ENCODE results near the gene MAN1A2.

The MAN1A2 gene

GRCh38 chr1:117364240-117364639 lies 3.0 kb upstream of the MAN1A2 start:
- no peak for DNase-seq (ENCODE audit: low read depth)
- no peak overlapping the region for H3K4me3 ChIP-seq (ENCODE audit: low read length)
- TF ChIP-seq, protein P1, sequence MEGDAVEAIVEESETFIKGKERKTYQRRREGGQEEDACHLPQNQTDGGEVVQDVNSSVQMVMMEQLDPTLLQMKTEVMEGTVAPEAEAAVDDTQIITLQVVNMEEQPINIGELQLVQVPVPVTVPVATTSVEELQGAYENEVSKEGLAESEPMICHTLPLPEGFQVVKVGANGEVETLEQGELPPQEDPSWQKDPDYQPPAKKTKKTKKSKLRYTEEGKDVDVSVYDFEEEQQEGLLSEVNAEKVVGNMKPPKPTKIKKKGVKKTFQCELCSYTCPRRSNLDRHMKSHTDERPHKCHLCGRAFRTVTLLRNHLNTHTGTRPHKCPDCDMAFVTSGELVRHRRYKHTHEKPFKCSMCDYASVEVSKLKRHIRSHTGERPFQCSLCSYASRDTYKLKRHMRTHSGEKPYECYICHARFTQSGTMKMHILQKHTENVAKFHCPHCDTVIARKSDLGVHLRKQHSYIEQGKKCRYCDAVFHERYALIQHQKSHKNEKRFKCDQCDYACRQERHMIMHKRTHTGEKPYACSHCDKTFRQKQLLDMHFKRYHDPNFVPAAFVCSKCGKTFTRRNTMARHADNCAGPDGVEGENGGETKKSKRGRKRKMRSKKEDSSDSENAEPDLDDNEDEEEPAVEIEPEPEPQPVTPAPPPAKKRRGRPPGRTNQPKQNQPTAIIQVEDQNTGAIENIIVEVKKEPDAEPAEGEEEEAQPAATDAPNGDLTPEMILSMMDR (conservative IDR thresholded peaks at IDR 0.05; ENCODE audit: low read length), result no peak

GRCh38 chr1:117365350-117366176 lies 1.7 kb upstream of the MAN1A2 start:
- DNase-seq (ENCODE audit: low read depth), result peak; percentile 34
- TF ChIP-seq, protein P1 (conservative IDR thresholded peaks at IDR 0.05; ENCODE audit: low read length), result no peak
- peak overlapping the region; percentile 88 for H3K4me3 ChIP-seq (ENCODE audit: low read length)

DNA sequence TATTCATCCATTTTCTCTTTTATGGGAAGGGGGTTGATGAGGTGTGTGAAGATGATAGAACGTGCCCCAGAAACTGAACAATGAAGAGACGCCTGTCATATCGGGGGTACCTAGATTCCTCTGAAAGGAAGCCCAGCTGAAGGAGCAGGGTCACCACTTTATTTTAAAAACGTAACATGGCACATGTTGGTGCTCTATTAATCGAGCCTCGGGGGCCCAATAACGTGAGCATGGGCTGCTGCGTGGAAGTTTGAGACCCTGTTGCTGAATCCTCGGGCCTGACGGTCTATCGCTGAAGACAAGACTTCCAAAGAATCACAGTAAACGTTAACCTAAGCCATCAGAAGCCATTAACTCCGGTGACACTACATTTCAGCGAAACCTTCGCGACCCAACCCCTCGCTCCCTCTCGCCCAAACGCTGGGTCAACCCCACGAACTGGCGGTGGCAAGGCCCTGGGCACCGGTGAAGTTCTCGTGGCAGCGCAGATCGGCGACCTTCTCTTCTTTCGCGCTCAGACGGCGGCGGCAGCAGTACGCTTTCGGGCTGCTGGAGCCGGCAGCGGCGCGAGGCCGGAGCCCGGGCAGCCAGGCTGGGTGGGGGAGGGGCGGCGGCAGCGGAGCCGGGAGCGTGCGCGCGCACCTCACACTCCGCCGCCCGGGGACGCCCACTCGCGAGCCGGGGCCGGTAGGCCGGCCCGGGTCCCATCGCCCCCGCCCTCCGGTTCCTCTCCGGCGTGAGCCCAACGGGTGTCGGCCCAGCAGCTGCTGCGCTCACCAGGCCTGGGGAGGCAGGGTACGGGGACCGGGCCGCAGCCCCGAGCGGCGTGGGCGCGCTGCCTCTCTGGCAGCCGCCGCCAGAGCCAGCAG lies 838 bp upstream of the MAN1A2 start:
- H3K4me3 ChIP-seq (ENCODE audit: low read length), result peak overlapping the region; percentile 88
- peak; percentile 70 for DNase-seq (ENCODE audit: low read depth)
- TF ChIP-seq, protein P1 (conservative IDR thresholded peaks at IDR 0.05; ENCODE audit: low read length), result no peak

DNA sequence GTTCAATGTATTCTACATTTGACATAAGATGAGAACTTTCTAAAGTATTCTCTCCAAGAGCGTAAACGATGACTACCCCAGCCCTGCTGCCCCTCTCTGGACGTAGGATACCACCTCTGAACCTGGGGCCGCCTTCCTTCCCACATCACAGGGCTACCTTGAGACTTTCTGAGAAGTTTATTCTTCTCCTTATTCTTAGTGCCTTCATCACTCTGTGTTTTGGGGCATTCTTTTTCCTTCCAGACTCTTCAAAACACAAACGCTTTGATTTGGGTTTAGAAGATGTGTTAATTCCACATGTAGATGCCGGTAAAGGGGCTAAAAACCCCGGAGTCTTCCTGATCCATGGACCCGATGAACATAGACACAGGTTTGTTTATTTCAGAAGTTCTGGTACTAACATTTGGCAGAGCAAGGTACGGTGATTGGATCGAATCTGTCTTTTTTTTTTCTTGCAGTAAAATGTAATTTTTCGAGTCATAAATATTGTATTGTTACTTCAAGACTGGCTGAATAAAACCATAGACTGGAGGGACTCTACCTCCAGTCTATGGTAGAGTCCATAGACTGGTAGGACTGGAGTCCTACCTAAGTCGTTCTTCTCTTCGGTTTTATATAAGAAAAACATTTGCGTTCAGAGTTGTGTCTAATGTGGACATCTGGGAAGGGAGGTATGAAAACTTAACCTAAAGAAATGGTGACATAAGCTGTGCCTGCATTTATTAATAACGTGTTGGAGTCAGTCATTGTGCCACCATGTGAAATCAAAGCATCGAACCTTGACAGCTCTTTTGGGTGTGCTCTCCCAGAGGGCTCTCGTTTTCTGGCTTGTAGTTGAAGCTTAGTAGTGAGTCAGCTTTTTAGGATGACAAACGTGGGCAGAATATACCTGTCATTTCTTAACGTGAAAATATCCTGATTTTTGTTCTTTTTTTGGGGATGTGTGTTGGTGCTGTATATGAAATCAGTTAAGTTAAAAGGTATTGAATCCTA lies 1.2 kb downstream of the MAN1A2 start:
- TF ChIP-seq, protein P1 (conservative IDR thresholded peaks at IDR 0.05; ENCODE audit: low read length), result no peak
- peak; percentile 4 for DNase-seq (ENCODE audit: low read depth)

DNA sequence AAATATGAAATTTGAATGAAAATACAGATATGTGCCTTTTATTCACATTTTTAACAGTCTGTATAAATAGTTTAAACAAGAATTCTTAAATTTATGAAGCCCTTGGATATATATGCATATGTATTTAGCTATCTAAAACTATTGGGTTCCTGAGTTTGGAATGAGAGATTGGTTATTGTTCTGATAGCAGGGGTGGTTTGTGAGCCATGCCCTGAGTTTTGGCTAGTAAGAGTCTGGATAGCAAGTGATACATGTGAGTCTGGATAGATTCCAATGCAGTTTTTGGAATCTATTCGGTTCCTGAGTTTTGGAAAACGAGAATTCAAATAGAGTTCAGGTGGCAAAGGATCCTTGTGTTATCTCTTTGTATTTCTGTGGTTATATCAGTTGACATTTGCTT lies 2.8 kb downstream of the MAN1A2 start:
- TF ChIP-seq, protein P1 (conservative IDR thresholded peaks at IDR 0.05; ENCODE audit: low read length), result no peak
- DNase-seq (ENCODE audit: low read depth), result peak; percentile 4
- peak overlapping the region; percentile 88 for H3K4me3 ChIP-seq (ENCODE audit: low read length)

More for the DNA sequence above, 1.2 kb downstream of the MAN1A2 start:
- peak overlapping the region; percentile 88 for H3K4me3 ChIP-seq (ENCODE audit: low read length)

- TF ChIP-seq, protein P1 (conservative IDR thresholded peaks at IDR 0.05; ENCODE audit: low read length), result no peak
- no peak for DNase-seq (ENCODE audit: low read depth)
- H3K4me3 ChIP-seq (ENCODE audit: low read length), result no peak overlapping the region; the same call in 1 of the 2 replicates
Measured at GRCh38 chr1:117370509-117370908, 3.3 kb downstream of the MAN1A2 start.

Data from AG10803 (cell line).